Liver (tissue), 9 donors: Measurements from ENCODE around the gene ZBTB49. TPM values are rescaled to one million over a fixed set of nuclear protein-coding genes. Genes with fewer than 3 reads are reported as not detected.

Experiments used
- DNase-seq: peaks from one replicate; pipeline ENCODE4 v3.0.0-alpha.2; 2017; ENCODE audit warnings: low spot score
- H3K27ac ChIP-seq, 2 donors: one replicate each; pipeline ENCODE4 v1.7.0; 2013; ENCODE audit warnings: inconsistent platforms in 2 of 2, low read length in 2 of 2, control low read depth in 1 of 2, low read depth in 1 of 2, mild to moderate bottlenecking in 1 of 2
- H3K27me3 ChIP-seq, 4 donors: one replicate each; pipeline versions ENCODE4 v1.6.1 to v1.7.0; 2013; ENCODE audit warnings: low read length in 3 of 4, inconsistent platforms in 1 of 4, mild to moderate bottlenecking in 1 of 4, moderate library complexity in 1 of 4; ENCODE audit not compliant: control insufficient read depth in 4 of 4, insufficient read depth in 4 of 4
- H3K36me3 ChIP-seq, 4 donors: one replicate each; pipeline versions ENCODE4 v1.6.1 to v1.7.0; 2013; ENCODE audit warnings: low read length in 3 of 4, mild to moderate bottlenecking in 3 of 4, low read depth in 1 of 4, moderate library complexity in 1 of 4; ENCODE audit not compliant: control insufficient read depth in 4 of 4, insufficient read depth in 3 of 4
- H3K4me1 ChIP-seq, 4 donors: one replicate each; pipeline versions ENCODE4 v1.6.1 to v1.7.0; 2013; ENCODE audit warnings: low read length in 3 of 4, mild to moderate bottlenecking in 3 of 4, moderate library complexity in 1 of 4; ENCODE audit not compliant: control insufficient read depth in 4 of 4, insufficient read depth in 4 of 4
- H3K4me3 ChIP-seq, 3 donors: one replicate each; pipeline versions ENCODE4 v1.6.1 to v1.7.0; 2013; ENCODE audit warnings: low read length in 3 of 3, control low read depth in 1 of 3, low read depth in 1 of 3, mild to moderate bottlenecking in 1 of 3
- H3K9ac ChIP-seq, 2 donors: one replicate each; pipeline ENCODE4 v1.7.0; 2013; ENCODE audit warnings: low read length in 2 of 2, mild to moderate bottlenecking in 2 of 2, moderate library complexity in 2 of 2, control low read depth in 1 of 2, low read depth in 1 of 2
- H3K9me3 ChIP-seq, 4 donors: one replicate each; pipeline versions ENCODE4 v1.6.1 to v1.7.0; 2013; ENCODE audit warnings: low read length in 3 of 4; ENCODE audit not compliant: control insufficient read depth in 4 of 4
- ATF3 ChIP-seq: IDR thresholded peaks from 2 replicates; pipeline ENCODE4 v1.6.1; 2016; ENCODE audit warnings: antibody characterized with exemption
- EGR1 ChIP-seq, 2 donors: IDR thresholded peaks; 2 replicates each; pipeline ENCODE4 v1.6.1; 2016 to 2018; ENCODE audit warnings: antibody characterized with exemption in 2 of 2, low read depth in 2 of 2
- FOXA1 ChIP-seq: IDR thresholded peaks from 2 replicates; pipeline ENCODE4 v1.6.1; 2016; ENCODE audit warnings: antibody characterized with exemption
- FOXA2 ChIP-seq: IDR thresholded peaks from 2 replicates; pipeline ENCODE4 v1.6.1; 2016; ENCODE audit warnings: antibody characterized with exemption
- GABPA ChIP-seq, 2 donors: IDR thresholded peaks in 1 of 2; conservative IDR thresholded peaks in 1 of 2; 2 replicates each; pipeline ENCODE4 v1.6.1; 2016; ENCODE audit warnings: antibody characterized with exemption in 2 of 2, mild to moderate bottlenecking in 1 of 2, moderate library complexity in 1 of 2
- HNF4G ChIP-seq: IDR thresholded peaks from 2 replicates; pipeline ENCODE4 v1.6.1; 2016; ENCODE audit warnings: antibody characterized with exemption
- JUND ChIP-seq, 2 donors: IDR thresholded peaks; 2 replicates each; pipeline ENCODE4 v1.6.1; 2016; ENCODE audit warnings: antibody characterized with exemption in 2 of 2
- RAD21 ChIP-seq, 2 donors: IDR thresholded peaks; 2 replicates each; pipeline ENCODE4 v1.6.1; 2016; ENCODE audit warnings: antibody characterized with exemption in 2 of 2, mild to moderate bottlenecking in 2 of 2
- REST ChIP-seq: IDR thresholded peaks from 2 replicates; pipeline ENCODE4 v1.6.1; 2016; ENCODE audit warnings: antibody characterized with exemption, mild to moderate bottlenecking
- RXRA ChIP-seq, 2 donors: IDR thresholded peaks; 2 replicates each; pipeline ENCODE4 v1.6.1; 2017 to 2018; ENCODE audit warnings: antibody characterized with exemption in 2 of 2, mild to moderate bottlenecking in 1 of 2
- SP1 ChIP-seq: IDR thresholded peaks from 2 replicates; pipeline ENCODE4 v1.6.1; 2018; ENCODE audit warnings: antibody characterized with exemption, mild to moderate bottlenecking
- YY1 ChIP-seq: IDR thresholded peaks from 2 replicates; pipeline ENCODE4 v1.6.1; 2016; ENCODE audit warnings: antibody characterized with exemption, mild to moderate bottlenecking
- ZBTB33 ChIP-seq: IDR thresholded peaks from 2 replicates; pipeline ENCODE4 v1.6.1; 2016; ENCODE audit warnings: antibody characterized with exemption
- WGBS: extraction: QIAGEN DNeasy Blood & Tissue Kit; methylation state at CpG from one replicate; pipeline ENCODE4 v1.1.7; 2013; 5-methylcytosine and 5-hydroxymethylcytosine counted together
- polyA plus RNA-seq, 2 donors: library from polyadenylated mRNA; stranded (reverse) in 1 of 2; unstranded in 1 of 2; fragments of 200-250 nt in 1 of 2; fragments of >200 nt in 1 of 2; fragmentation: Nextera tagmentation in 1 of 2; extraction: Ambion mirVana in 1 of 2; gene quantifications; one replicate each; pipeline versions ENCODE4 v1.2.1 to v1.2.3, GENCODE V29; 2013 to 2015
- total RNA-seq, 2 donors: library from RNA; depleted of rRNA; stranded (reverse); fragments of >200 nt; gene quantifications; one replicate each; pipeline ENCODE4 v1.2.3, GENCODE V29; 2014
- TF ChIP-seq, protein P1 (sequence below): IDR thresholded peaks from 2 replicates; pipeline ENCODE4 v1.6.1; 2016; ENCODE audit warnings: antibody characterized with exemption
- TF ChIP-seq, protein P2 (sequence below): fragments of 150-350 bp; IDR thresholded peaks from 2 replicates; pipeline ENCODE4 v1.5.1; 2017; ENCODE audit warnings: improper control_type of control experiment, low read depth, low read length; ENCODE audit not compliant: missing input control
- donor health status: healthy.
- donor health status: healthy.
- donor health status: healthy.
- donor health status: healthy.
- donor health status: healthy.

The ZBTB49 gene
- total and polyA plus RNA-seq, 4 donors: 1.3 to 3.8 (median 2.0) TPM

GRCh38 chr4:4332529-4332928 lies 42.5 kb downstream of the ZBTB49 start:
- Histone ChIP-seq H3K4me3 (no peak overlapping the region), H3K9ac (no peak overlapping the region), H3K27ac (no peak overlapping the region), H3K4me1 (peaks cover 0 to 4% (median 0%) of the 10 kb centered on the region in 4 donors), H3K36me3 (no peaks in the 10 kb centered on the region), H3K9me3 (no peaks in the 10 kb centered on the region), H3K27me3 (no peaks in the 10 kb centered on the region)
- no peak for TF ChIP-seq FOXA2
- no peak for TF ChIP-seq RAD21 (IDR thresholded peaks at IDR 0.05)
- TF ChIP-seq SP1: no peak
- no peak for TF ChIP-seq GABPA (IDR thresholded peaks at IDR 0.05 in 1 of 2, conservative IDR thresholded peaks at IDR 0.05 in 1 of 2)
- no peak for TF ChIP-seq ZBTB33
- TF ChIP-seq FOXA1: no peak
- TF ChIP-seq YY1: no peak
- TF ChIP-seq EGR1 (IDR thresholded peaks at IDR 0.05; ENCODE audit: low read depth in 2 of 2): no peak
- TF ChIP-seq, protein P1, sequence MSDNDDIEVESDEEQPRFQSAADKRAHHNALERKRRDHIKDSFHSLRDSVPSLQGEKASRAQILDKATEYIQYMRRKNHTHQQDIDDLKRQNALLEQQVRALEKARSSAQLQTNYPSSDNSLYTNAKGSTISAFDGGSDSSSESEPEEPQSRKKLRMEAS: no peak
- 89% methylated on average over 3 of the region's 3 CpGs for WGBS
- no peak for DNase-seq

DNA sequence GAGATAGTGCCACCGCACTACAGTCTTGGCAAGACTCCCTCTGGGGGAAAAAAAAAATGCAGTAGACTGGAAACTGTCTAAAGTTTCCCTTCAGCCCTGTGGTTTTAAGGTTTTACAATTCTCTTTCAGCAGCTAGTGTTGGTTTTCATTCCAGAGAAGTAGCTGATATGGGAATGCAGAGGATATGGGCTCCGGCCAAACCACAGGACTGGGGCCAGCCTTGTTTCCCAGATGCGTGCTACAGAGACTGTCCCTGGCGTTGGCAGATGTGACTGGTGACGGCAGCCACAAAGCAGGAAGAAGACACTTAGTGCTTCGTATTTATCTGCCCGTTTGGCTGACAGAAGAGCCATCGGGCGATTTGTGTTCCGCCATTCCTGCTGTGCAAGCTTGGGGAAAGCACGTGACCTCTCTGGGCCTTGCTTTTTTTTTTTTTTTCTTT lies 43.2 kb downstream of the ZBTB49 start:
- Histone ChIP-seq H3K9ac (no peak overlapping the region), H3K27ac (no peak overlapping the region), H3K36me3 (no peaks in the 10 kb centered on the region), H3K27me3 (no peaks in the 10 kb centered on the region), H3K9me3 (no peaks in the 10 kb centered on the region), H3K4me3 (no peak overlapping the region), H3K4me1 (peaks cover 0 to 4% (median 0%) of the 10 kb centered on the region in 4 donors)
- WGBS: 60% methylated on average over 11 of the region's 11 CpGs
- TF ChIP-seq YY1 (no peak), JUND (IDR thresholded peaks at IDR 0.05) (no peak), SP1 (no peak), REST (no peak), GABPA (IDR thresholded peaks at IDR 0.05 in 1 of 2, conservative IDR thresholded peaks at IDR 0.05 in 1 of 2) (no peak), RAD21 (IDR thresholded peaks at IDR 0.05) (no peak), HNF4G (no peak), RXRA (IDR thresholded peaks at IDR 0.05) (no peak), ATF3 (no peak), FOXA2 (no peak)
- TF ChIP-seq, protein P2, sequence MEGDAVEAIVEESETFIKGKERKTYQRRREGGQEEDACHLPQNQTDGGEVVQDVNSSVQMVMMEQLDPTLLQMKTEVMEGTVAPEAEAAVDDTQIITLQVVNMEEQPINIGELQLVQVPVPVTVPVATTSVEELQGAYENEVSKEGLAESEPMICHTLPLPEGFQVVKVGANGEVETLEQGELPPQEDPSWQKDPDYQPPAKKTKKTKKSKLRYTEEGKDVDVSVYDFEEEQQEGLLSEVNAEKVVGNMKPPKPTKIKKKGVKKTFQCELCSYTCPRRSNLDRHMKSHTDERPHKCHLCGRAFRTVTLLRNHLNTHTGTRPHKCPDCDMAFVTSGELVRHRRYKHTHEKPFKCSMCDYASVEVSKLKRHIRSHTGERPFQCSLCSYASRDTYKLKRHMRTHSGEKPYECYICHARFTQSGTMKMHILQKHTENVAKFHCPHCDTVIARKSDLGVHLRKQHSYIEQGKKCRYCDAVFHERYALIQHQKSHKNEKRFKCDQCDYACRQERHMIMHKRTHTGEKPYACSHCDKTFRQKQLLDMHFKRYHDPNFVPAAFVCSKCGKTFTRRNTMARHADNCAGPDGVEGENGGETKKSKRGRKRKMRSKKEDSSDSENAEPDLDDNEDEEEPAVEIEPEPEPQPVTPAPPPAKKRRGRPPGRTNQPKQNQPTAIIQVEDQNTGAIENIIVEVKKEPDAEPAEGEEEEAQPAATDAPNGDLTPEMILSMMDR: no peak
- TF ChIP-seq, protein P1: no peak
- DNase-seq: no peak
